Measurements from ENCODE around the gene KRTAP10-12.

The KRTAP10-12 gene

DNA sequence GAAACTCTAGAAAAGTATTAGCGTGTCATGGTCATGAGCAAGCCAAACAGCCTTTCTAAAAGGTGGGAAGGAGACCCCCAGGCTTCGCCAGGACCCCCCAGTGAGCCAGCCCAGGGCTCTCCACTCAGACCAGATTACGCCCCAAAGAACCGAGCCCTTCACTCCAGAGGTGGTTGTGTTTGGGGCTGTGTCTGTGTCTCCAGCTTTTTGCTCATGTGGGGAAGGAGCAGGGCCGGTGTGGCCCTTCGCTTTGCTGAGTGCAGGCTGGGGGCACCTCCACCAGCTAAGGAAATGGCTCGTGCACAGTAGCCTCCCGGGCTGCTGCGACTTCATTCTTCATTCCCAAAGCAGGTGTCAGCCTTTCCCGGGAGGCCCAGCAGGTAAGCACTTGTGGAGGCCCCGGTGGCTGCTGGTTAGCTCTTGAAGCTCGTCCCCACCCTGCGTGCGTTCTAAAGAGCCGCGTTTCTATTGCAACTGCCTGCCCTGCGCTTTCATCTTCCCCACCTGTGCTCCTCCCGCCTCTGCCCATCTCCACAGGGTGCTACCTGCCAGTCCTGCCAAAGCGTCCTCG, 13.9 kb downstream of the KRTAP10-12 start:
- Histone ChIP-seq H3K4me1 (ENCODE audit: control insufficient read depth in 5 of 5, insufficient read depth in 5 of 5, low read length in 5 of 5) (peaks cover 0 to 18% (median 10%) of the 10 kb centered on the region in 5 donors), H3K36me3 (ENCODE audit: control insufficient read depth in 5 of 5, insufficient read depth in 5 of 5, low read length in 5 of 5) (no peaks in the 10 kb centered on the region), H3K27me3 (ENCODE audit: control insufficient read depth in 5 of 5, insufficient read depth in 4 of 5, low read length in 5 of 5) (peaks cover 51 to 80% (median 71%) of the 10 kb centered on the region in 5 donors), H3K4me3 (ENCODE audit: low read depth in 1 of 5, low read length in 5 of 5) (no peak overlapping the region), H3K9ac (ENCODE audit: low read length in 5 of 5) (no peak overlapping the region), H3K9me3 (ENCODE audit: control insufficient read depth in 5 of 5, low read length in 5 of 5) (peaks cover 0 to 4% (median 0%) of the 10 kb centered on the region in 5 donors), H3K27ac (ENCODE audit: low read depth, low read length) (no peak overlapping the region)

DNA sequence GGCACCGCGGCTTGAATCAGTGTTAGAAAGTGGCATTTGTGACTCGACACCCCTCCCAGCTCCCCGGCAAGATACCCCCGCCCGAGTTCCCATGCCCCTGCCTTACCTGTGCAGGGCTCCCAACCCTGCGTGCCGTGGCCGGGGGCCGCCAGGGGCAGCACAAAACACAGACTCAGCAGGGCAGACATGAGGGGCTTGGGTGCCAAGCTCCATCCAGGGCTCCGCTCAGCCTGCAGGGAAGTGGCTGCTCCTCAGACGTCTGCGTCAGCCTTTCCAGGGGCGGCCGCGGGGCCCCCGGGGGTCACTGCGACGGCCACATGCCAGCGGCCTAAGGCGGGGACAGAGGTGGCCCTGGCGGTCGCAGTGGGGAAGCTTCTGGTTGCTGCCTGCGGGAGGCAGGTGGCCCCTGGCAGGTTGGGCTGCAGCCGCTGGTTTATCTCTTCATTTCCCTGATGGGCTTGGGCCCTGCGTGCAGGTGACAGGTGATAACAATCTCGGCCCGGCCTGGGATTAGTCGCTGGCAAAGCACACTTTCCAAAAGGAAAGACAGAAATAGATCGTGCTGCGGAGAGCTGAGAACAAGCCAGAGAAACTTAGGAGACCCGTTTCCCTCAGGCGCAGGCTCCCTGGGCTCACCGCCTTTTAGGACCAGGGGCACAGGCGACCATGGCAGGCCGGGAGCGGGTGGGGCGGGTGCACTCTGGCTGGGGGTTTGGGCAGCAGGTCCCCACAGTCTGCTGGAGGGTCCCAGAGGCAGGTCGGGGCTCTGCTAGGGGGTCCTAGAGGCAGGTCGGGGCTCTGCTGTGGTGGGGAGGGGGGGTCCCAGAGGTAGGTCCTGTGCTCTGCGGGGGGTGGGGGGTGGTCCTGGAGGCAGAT, 14.6 kb downstream of the KRTAP10-12 start, which contains the start of gene TSPEAR:
Gene TSPEAR (minus strand): TSS at position 246 of the 876 bp plus-strand sequence. CDS start 58 bp downstream, at position 188.
- H3K4me1 ChIP-seq (ENCODE audit: control insufficient read depth in 5 of 5, insufficient read depth in 5 of 5, low read length in 5 of 5): peaks cover 0 to 18% (median 10%) of the 10 kb centered on the region in 5 donors
- no peak within 1 kb of the TSS for H3K4me3 ChIP-seq (ENCODE audit: low read depth in 1 of 5, low read length in 5 of 5)
- H3K9ac ChIP-seq (ENCODE audit: low read length in 5 of 5): no peak within 1 kb of the TSS
- H3K36me3 ChIP-seq (ENCODE audit: control insufficient read depth in 5 of 5, insufficient read depth in 5 of 5, low read length in 5 of 5): no peaks in the 10 kb centered on the region
- H3K27me3 ChIP-seq (ENCODE audit: control insufficient read depth in 5 of 5, insufficient read depth in 4 of 5, low read length in 5 of 5): peaks cover 44 to 74% (median 64%) of the 10 kb centered on the region in 5 donors
- H3K9me3 ChIP-seq (ENCODE audit: control insufficient read depth in 5 of 5, low read length in 5 of 5): no peaks in the 10 kb centered on the region
- no peak within 1 kb of the TSS for H3K27ac ChIP-seq (ENCODE audit: low read depth, low read length)

DNA sequence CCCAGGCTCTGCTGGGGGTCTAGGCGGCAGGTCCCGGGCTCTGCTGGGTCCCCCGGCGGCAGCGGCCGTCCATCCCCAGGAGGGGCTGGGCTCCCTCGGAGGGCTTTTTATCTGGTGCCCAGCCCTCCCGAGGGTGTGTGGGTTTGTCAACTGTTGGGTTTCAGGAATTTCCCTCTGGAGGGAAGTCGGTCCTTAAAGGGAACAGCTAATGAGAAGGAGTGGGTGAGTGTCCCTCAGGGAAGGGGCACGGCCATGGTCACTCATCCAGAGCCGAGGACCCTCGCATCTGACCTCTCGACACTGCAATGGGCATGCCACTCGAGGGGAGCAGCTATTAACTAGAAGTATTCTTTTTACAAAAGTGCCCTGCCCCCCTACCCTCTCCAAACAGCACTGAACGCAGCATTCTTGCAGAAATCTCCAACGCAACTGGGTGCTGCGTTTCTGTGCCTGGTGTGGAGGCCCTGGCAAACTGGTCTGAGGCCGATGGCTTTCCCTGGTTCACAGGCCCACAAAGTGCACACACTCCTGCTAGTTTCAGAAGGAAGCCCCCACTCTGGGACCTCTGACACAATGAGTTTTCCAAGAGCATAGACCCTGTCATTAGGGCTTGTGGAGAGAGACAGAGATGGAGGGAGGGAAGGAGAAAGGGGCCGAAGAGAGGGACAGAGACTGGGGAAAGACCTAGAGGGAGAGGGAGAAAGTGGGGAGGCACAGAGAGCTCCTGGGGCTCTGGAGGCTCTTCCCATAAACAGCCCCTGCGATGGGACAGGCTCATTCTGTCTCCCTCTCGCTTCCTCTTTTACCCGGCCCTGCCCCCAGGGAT, 15.4 kb downstream of the KRTAP10-12 start:
- Histone ChIP-seq H3K9ac (ENCODE audit: low read length in 5 of 5) (no peak overlapping the region), H3K4me1 (ENCODE audit: control insufficient read depth in 5 of 5, insufficient read depth in 5 of 5, low read length in 5 of 5) (peaks cover 0 to 18% (median 10%) of the 10 kb centered on the region in 5 donors), H3K27me3 (ENCODE audit: control insufficient read depth in 5 of 5, insufficient read depth in 4 of 5, low read length in 5 of 5) (peaks cover 38 to 69% (median 61%) of the 10 kb centered on the region in 5 donors), H3K4me3 (ENCODE audit: low read depth in 1 of 5, low read length in 5 of 5) (no peak overlapping the region), H3K9me3 (ENCODE audit: control insufficient read depth in 5 of 5, low read length in 5 of 5) (no peaks in the 10 kb centered on the region), H3K27ac (ENCODE audit: low read depth, low read length) (no peak overlapping the region), H3K36me3 (ENCODE audit: control insufficient read depth in 5 of 5, insufficient read depth in 5 of 5, low read length in 5 of 5) (no peaks in the 10 kb centered on the region)

DNA sequence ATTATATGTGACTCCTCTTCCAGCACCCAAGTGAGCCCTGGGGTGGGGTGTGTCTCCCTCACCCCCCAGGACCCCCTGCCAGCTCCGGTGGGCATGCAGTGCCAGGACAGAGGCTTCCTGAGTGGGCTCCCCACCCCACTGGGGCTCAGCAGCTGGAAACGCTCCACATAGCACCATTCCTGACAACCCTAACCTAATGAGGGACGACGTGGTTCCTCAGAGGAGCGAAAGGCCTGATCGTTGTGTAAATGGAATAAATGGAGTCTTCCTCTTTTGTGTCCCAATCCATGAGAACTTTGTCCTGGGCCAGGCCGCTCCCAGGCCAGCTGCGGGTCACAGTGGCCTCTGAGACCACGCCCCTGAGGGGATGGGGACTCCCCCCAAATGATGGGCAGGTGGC, 16.2 kb downstream of the KRTAP10-12 start:
- Histone ChIP-seq H3K36me3 (ENCODE audit: control insufficient read depth in 5 of 5, insufficient read depth in 5 of 5, low read length in 5 of 5) (no peaks in the 10 kb centered on the region), H3K4me1 (ENCODE audit: control insufficient read depth in 5 of 5, insufficient read depth in 5 of 5, low read length in 5 of 5) (peaks cover 0 to 18% (median 10%) of the 10 kb centered on the region in 5 donors), H3K27ac (ENCODE audit: low read depth, low read length) (no peak overlapping the region), H3K27me3 (ENCODE audit: control insufficient read depth in 5 of 5, insufficient read depth in 4 of 5, low read length in 5 of 5) (peaks cover 33 to 64% (median 57%) of the 10 kb centered on the region in 5 donors), H3K4me3 (ENCODE audit: low read depth in 1 of 5, low read length in 5 of 5) (no peak overlapping the region), H3K9ac (ENCODE audit: low read length in 5 of 5) (no peak overlapping the region), H3K9me3 (ENCODE audit: control insufficient read depth in 5 of 5, low read length in 5 of 5) (no peaks in the 10 kb centered on the region)

DNA sequence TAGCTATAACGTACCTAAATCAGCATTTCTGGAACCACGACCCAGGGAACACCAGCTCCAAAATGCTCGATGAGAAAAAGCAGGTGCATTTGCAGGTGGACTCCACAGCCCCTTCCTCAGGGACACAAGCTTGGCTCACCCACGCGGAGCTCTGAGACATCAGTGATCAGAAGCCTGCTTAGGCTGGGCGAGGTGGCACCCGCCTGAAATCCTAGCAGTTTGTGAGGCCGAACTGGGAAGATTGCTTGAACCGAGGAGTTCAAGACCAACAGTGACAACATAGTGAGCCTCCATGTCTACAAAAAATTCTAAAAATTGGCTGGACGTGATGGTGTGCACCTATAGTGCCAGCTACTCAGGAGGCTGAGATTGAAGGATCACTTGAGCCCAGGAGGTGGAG, 16.9 kb downstream of the KRTAP10-12 start:
- H3K9ac ChIP-seq (ENCODE audit: low read length in 5 of 5): no peak overlapping the region
- peaks cover 0 to 14% (median 10%) of the 10 kb centered on the region in 5 donors for H3K4me1 ChIP-seq (ENCODE audit: control insufficient read depth in 5 of 5, insufficient read depth in 5 of 5, low read length in 5 of 5)
- peaks cover 26 to 59% (median 50%) of the 10 kb centered on the region in 5 donors for H3K27me3 ChIP-seq (ENCODE audit: control insufficient read depth in 5 of 5, insufficient read depth in 4 of 5, low read length in 5 of 5)
- no peaks in the 10 kb centered on the region for H3K36me3 ChIP-seq (ENCODE audit: control insufficient read depth in 5 of 5, insufficient read depth in 5 of 5, low read length in 5 of 5)
- H3K9me3 ChIP-seq (ENCODE audit: control insufficient read depth in 5 of 5, low read length in 5 of 5): no peaks in the 10 kb centered on the region
- no peak overlapping the region for H3K27ac ChIP-seq (ENCODE audit: low read depth, low read length)
- no peak overlapping the region for H3K4me3 ChIP-seq (ENCODE audit: low read depth in 1 of 5, low read length in 5 of 5)

DNA sequence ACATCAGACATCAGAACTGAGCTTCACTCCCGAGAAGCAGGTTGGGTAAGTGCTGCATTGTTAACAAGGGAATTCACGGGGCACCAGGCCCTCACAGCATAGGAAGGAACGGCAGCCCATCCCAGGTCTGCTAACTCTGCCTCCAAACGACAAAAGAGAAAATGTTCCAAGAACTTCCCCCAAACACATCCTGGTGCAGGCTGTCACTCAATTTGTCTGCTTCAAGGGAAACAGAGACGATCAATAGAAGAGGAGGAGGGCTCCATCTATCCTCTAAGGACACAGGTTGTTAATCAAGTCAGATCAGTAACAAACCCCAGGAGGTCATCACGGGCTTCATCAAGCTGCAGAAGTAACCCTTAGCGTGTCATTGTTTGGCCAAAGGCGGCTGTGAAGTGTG, 17.9 kb downstream of the KRTAP10-12 start:
- Histone ChIP-seq H3K36me3 (ENCODE audit: control insufficient read depth in 5 of 5, insufficient read depth in 5 of 5, low read length in 5 of 5) (no peaks in the 10 kb centered on the region), H3K27me3 (ENCODE audit: control insufficient read depth in 5 of 5, insufficient read depth in 4 of 5, low read length in 5 of 5) (peaks cover 26 to 49% (median 40%) of the 10 kb centered on the region in 5 donors), H3K27ac (ENCODE audit: low read depth, low read length) (no peak overlapping the region), H3K4me1 (ENCODE audit: control insufficient read depth in 5 of 5, insufficient read depth in 5 of 5, low read length in 5 of 5) (peaks cover 0 to 5% (median 2%) of the 10 kb centered on the region in 5 donors), H3K9ac (ENCODE audit: low read length in 5 of 5) (no peak overlapping the region), H3K4me3 (ENCODE audit: low read depth in 1 of 5, low read length in 5 of 5) (no peak overlapping the region), H3K9me3 (ENCODE audit: control insufficient read depth in 5 of 5, low read length in 5 of 5) (no peaks in the 10 kb centered on the region)

DNA sequence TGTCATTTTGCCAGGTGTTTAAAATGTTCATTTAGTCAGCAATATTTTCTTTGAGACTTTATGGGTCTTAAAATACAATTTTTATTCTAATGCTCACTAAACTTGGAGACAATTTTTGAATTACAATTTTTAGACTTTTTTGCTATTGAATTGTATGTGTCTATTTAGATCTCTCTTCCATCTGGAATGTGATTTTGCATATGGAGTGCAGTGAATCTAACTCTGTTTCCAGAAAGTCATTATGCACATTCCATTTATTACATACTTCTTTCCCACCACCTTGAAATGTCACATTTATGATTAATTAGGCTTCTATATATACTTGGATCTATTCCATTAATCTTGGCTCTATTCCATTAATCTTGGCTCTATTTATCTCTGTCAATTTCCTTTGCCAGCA, 20.0 kb downstream of the KRTAP10-12 start:
- Histone ChIP-seq H3K4me3 (ENCODE audit: low read depth in 1 of 5, low read length in 5 of 5) (no peak overlapping the region), H3K9me3 (ENCODE audit: control insufficient read depth in 5 of 5, low read length in 5 of 5) (no peaks in the 10 kb centered on the region), H3K4me1 (ENCODE audit: control insufficient read depth in 5 of 5, insufficient read depth in 5 of 5, low read length in 5 of 5) (no peaks in the 10 kb centered on the region), H3K36me3 (ENCODE audit: control insufficient read depth in 5 of 5, insufficient read depth in 5 of 5, low read length in 5 of 5) (no peaks in the 10 kb centered on the region), H3K27me3 (ENCODE audit: control insufficient read depth in 5 of 5, insufficient read depth in 4 of 5, low read length in 5 of 5) (peaks cover 17 to 31% (median 23%) of the 10 kb centered on the region in 5 donors), H3K9ac (ENCODE audit: low read length in 5 of 5) (no peak overlapping the region), H3K27ac (ENCODE audit: low read depth, low read length) (no peak overlapping the region)

DNA sequence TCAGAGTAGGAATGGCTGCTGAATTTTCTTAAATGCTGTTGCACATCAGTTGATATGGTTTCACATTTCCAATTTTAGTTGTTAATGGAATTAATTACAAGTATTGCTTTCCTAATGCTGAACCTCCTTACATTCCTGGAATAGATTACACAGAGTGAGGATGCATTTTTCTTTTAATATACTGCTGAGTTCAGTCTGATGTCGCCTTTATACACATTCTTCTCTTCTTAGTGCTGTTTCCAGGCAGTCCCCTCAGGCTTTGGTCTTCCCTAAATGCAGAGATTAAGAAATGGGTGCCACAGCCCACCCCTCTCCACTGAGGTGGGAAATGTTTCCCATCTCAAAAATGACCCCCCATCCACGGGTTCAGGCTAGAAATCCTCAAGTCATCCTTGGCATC, 21.1 kb downstream of the KRTAP10-12 start:
- H3K9me3 ChIP-seq (ENCODE audit: control insufficient read depth in 5 of 5, low read length in 5 of 5): no peaks in the 10 kb centered on the region
- H3K27me3 ChIP-seq (ENCODE audit: control insufficient read depth in 5 of 5, insufficient read depth in 4 of 5, low read length in 5 of 5): peaks cover 12 to 28% (median 18%) of the 10 kb centered on the region in 5 donors
- peaks cover 0 to 4% (median under 1%) of the 10 kb centered on the region in 5 donors for H3K4me1 ChIP-seq (ENCODE audit: control insufficient read depth in 5 of 5, insufficient read depth in 5 of 5, low read length in 5 of 5)
- no peak overlapping the region for H3K4me3 ChIP-seq (ENCODE audit: low read depth in 1 of 5, low read length in 5 of 5)
- no peaks in the 10 kb centered on the region for H3K36me3 ChIP-seq (ENCODE audit: control insufficient read depth in 5 of 5, insufficient read depth in 5 of 5, low read length in 5 of 5)
- no peak overlapping the region for H3K9ac ChIP-seq (ENCODE audit: low read length in 5 of 5)
- H3K27ac ChIP-seq (ENCODE audit: low read depth, low read length): no peak overlapping the region

DNA sequence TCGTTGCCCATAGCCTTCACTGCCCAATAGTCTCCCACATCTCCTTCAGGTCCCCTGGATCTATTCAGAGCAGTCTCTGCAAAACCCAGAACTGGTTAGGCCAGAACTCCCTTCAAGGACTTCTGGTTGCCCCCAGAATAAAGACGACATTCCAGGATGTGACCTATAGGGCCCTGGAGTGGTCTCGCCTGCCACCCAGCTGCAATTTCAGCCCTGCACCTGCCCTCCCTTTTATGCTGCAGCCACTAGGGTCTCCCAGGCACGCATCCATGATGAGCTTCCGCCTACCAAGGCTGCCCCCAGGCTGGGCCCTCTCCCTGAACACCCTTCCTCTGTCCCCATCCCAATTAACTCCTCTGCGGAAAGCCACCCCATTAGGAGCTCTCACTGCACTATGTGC, 21.6 kb downstream of the KRTAP10-12 start:
- Histone ChIP-seq H3K9ac (ENCODE audit: low read length in 5 of 5) (no peak overlapping the region), H3K27ac (ENCODE audit: low read depth, low read length) (no peak overlapping the region), H3K9me3 (ENCODE audit: control insufficient read depth in 5 of 5, low read length in 5 of 5) (no peaks in the 10 kb centered on the region), H3K4me3 (ENCODE audit: low read depth in 1 of 5, low read length in 5 of 5) (no peak overlapping the region), H3K36me3 (ENCODE audit: control insufficient read depth in 5 of 5, insufficient read depth in 5 of 5, low read length in 5 of 5) (no peaks in the 10 kb centered on the region), H3K27me3 (ENCODE audit: control insufficient read depth in 5 of 5, insufficient read depth in 4 of 5, low read length in 5 of 5) (peaks cover 12 to 28% (median 17%) of the 10 kb centered on the region in 5 donors), H3K4me1 (ENCODE audit: control insufficient read depth in 5 of 5, insufficient read depth in 5 of 5, low read length in 5 of 5) (peaks cover 0 to 8% (median 6%) of the 10 kb centered on the region in 5 donors)

All from subcutaneous abdominal adipose tissue (tissue), 5 donors.